Testis (tissue), 2 donors: ENCODE results near the gene BABAM2.

Experiments
- POLR2A ChIP-seq: fragments of 450-650 bp; IDR thresholded peaks from one replicate; pipeline ENCODE4 v1.6.1; 2017; ENCODE audit warnings: antibody characterized with exemption, mild to moderate bottlenecking, moderate library complexity
- TF ChIP-seq, protein P1 (sequence below), 3 experiments: fragments of 450-650 bp in 2 of 3; fragments of 200-600 bp in 1 of 3; sonication (generic) in 1 of 3; IDR thresholded peaks; one replicate each; pipeline ENCODE4 v1.5.1; 2016 to 2019; ENCODE audit warnings: antibody characterized with exemption in 3 of 3, mild to moderate bottlenecking in 2 of 3, moderate library complexity in 1 of 3

GRCh38 chr2:28174211-28174610 lies 283.7 kb downstream of the BABAM2 start:
- TF ChIP-seq, protein P1, sequence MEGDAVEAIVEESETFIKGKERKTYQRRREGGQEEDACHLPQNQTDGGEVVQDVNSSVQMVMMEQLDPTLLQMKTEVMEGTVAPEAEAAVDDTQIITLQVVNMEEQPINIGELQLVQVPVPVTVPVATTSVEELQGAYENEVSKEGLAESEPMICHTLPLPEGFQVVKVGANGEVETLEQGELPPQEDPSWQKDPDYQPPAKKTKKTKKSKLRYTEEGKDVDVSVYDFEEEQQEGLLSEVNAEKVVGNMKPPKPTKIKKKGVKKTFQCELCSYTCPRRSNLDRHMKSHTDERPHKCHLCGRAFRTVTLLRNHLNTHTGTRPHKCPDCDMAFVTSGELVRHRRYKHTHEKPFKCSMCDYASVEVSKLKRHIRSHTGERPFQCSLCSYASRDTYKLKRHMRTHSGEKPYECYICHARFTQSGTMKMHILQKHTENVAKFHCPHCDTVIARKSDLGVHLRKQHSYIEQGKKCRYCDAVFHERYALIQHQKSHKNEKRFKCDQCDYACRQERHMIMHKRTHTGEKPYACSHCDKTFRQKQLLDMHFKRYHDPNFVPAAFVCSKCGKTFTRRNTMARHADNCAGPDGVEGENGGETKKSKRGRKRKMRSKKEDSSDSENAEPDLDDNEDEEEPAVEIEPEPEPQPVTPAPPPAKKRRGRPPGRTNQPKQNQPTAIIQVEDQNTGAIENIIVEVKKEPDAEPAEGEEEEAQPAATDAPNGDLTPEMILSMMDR (IDR thresholded peaks at IDR 0.05) = no peak
- TF ChIP-seq POLR2A = no peak
